Subcutaneous adipose tissue (tissue), 4 donors: ENCODE measurements around the gene PDIK1L. TPM values are rescaled to one million over a fixed set of nuclear protein-coding genes. Genes with fewer than 3 reads are reported as not detected.

Experiments
- CTCF ChIP-seq: fragments of 450-650 bp; IDR thresholded peaks from one replicate; pipeline ENCODE4 v1.5.1; 2016; ENCODE audit warnings: low read depth, mild to moderate bottlenecking, control low read depth, antibody characterized with exemption, moderate library complexity
- total RNA-seq, 4 donors: library from RNA; depleted of rRNA; stranded (reverse); fragments of >200 nt; gene quantifications; one replicate each; pipeline ENCODE4 v1.1.0, GENCODE V29; 2016

PDIK1L gene
- total RNA-seq, 4 donors from 2014 or later = 5.8 to 9.3 (median 8.3) TPM

- no peak for TF ChIP-seq CTCF
Observed at GRCh38 chr1:26166719-26167281, 55.2 kb downstream of the PDIK1L start.

GRCh38 chr1:26168410-26169197 is 57.0 kb downstream of the PDIK1L start, which contains the start of gene C1orf232:
TSS of gene C1orf232 (minus strand) at chr1:26168963. CDS start at chr1:26168499, 464 bp downstream.
- no peak for TF ChIP-seq CTCF

GRCh38 chr1:26169198-26169554 is 57.6 kb downstream of the PDIK1L start:
- TF ChIP-seq CTCF = no peak

GRCh38 chr1:26169669-26170471 is 58.2 kb downstream of the PDIK1L start, which contains the start of gene ZNF593:
TSS of gene ZNF593 (plus strand) at chr1:26169908. CDS start at chr1:26169984, 76 bp downstream.
- TF ChIP-seq CTCF = no peak

- TF ChIP-seq CTCF = no peak
Observed at GRCh38 chr1:26170472-26170821, 58.8 kb downstream of the PDIK1L start.

- no peak for TF ChIP-seq CTCF
Observed at GRCh38 chr1:26171084-26172072, 59.8 kb downstream of the PDIK1L start, which contains the start of gene ZNF593OS. TSS of gene ZNF593OS (minus strand) at chr1:26171832. CDS start at chr1:26171661, 171 bp downstream.

Other genes with a start within 250 kb of the PDIK1L start
- 1 to 10 TPM; 2.3 to 5.3 (median 3.8) TPM for gene PAQR7, start 236.1 kb upstream of the PDIK1L start, total RNA-seq
- 10 to 100 TPM; 20.3 to 89.6 (median 32.0) TPM for gene STMN1, start 205.4 kb upstream of the PDIK1L start, total RNA-seq
- 10 to 100 TPM in 1 of 4 donors, 1 to 10 TPM in 3; 6.7 to 12.6 (median 9.1) TPM for gene PAFAH2, start 113.8 kb upstream of the PDIK1L start, total RNA-seq
- not detected for gene EXTL1, start 90.0 kb upstream of the PDIK1L start, total RNA-seq
- under 1 TPM in 1 of 4 donors, not detected in 3; 0.22 TPM for gene SLC30A2, start 65.7 kb upstream of the PDIK1L start, total RNA-seq
- gene TRIM63, start 44.2 kb upstream of the PDIK1L start, total RNA-seq = 1 to 10 TPM in 3 of 4 donors, under 1 TPM in 1; 0.51 to 1.6 (median 1.2) TPM
- gene FAM110D, start 47.3 kb downstream of the PDIK1L start, total RNA-seq = 10 to 100 TPM in 1 of 4 donors, 1 to 10 TPM in 2, under 1 TPM in 1; 0.98 to 11.0 (median 5.5) TPM
- not detected for gene C1orf232, start 57.1 kb downstream of the PDIK1L start, total RNA-seq
- gene ZNF593, start 58.1 kb downstream of the PDIK1L start, total RNA-seq = 10 to 100 TPM; 17.7 to 32.0 (median 26.9) TPM
- not detected for gene ZNF593OS, start 60.0 kb downstream of the PDIK1L start, total RNA-seq
- gene CNKSR1, start 65.7 kb downstream of the PDIK1L start, total RNA-seq = 1 to 10 TPM in 1 of 4 donors, not detected in 3; 2.1 TPM
- gene CATSPER4, start 78.8 kb downstream of the PDIK1L start, total RNA-seq = not detected
- gene CEP85, start 122.4 kb downstream of the PDIK1L start, total RNA-seq = 1 to 10 TPM; 3.7 to 5.4 (median 4.4) TPM
- gene SH3BGRL3, start 168.3 kb downstream of the PDIK1L start, total RNA-seq = 100 to 1,000 TPM in 2 of 4 donors, 10 to 100 TPM in 2; 59.0 to 137 (median 88.3) TPM
- gene UBXN11, start 194.8 kb downstream of the PDIK1L start, total RNA-seq = 10 to 100 TPM; 10.4 to 29.9 (median 16.7) TPM
- 100 to 1,000 TPM in 1 of 4 donors, 10 to 100 TPM in 2, 1 to 10 TPM in 1; 4.7 to 719 (median 19.2) TPM for gene CD52, start 206.1 kb downstream of the PDIK1L start, total RNA-seq
- gene CRYBG2, start 242.3 kb downstream of the PDIK1L start, total RNA-seq = not detected